A549 (cell line): Measurements from ENCODE around the gene PYROXD2. TPM values are rescaled to one million over a fixed set of nuclear protein-coding genes. Genes with fewer than 3 reads are reported as not detected.
"Not testable (repeated sequence)": the region's sequence is repeated elsewhere in the genome, so short reads cannot be mapped to it uniquely, and the experiment has no call there.

ENCODE experiments used
- ATAC-seq, 2 experiments: fragments of 200-7000 bp in 1 of 2; fragments of >200 bp in 1 of 2; cut with Nextera tagmentation in 1 of 2; cut with Tn5 transposase in 1 of 2; 3 replicates each; pipeline versions ENCODE4 v1.8.0 to v1.9.1; 2018 to 2020; ENCODE audit warnings: mild to moderate bottlenecking in 1 of 2, moderate library complexity in 1 of 2
- CTCF ChIA-PET: fragments of 300-600 bp; sonication (Branson Sonifier 250); formaldehyde crosslinking; extraction: SDS; loops from one replicate; lab custom pipeline; 2021; ENCODE audit warnings: antibody characterized with exemption, inconsistent platforms; lab: Yijun Ruan, JAX
- POLR2A ChIA-PET: fragments of 350-600 bp; formaldehyde crosslinking; extraction: SDS; loops from one replicate; lab custom pipeline; 2021; ENCODE audit warnings: antibody characterized with exemption, inconsistent platforms; lab: Yijun Ruan, JAX
- DNase-seq, 2 experiments: peaks; one replicate each; pipeline versions ENCODE4 v3.0.0 to v3.0.0-alpha.2; 2011 to 2016; ENCODE audit warnings: low read depth in 1 of 2, low spot score in 1 of 2
- FAIRE-seq: peaks from 2 replicates; lab custom pipeline; 2011; peaks lifted over from hg19 to GRCh38; lab: Jason Lieb, UNC
- H3K27ac ChIP-seq, 2 experiments: fragments of >200 bp; sonication (Bioruptor Twin); formaldehyde crosslinking; 3 replicates each; pipeline ENCODE4 v1.5.1; 2016 to 2017
- H3K4me1 ChIP-seq: fragments of >200 bp; sonication (Bioruptor Twin); formaldehyde crosslinking; 3 replicates; pipeline ENCODE4 v1.6.1; 2016
- H3K4me2 ChIP-seq: fragments of >200 bp; sonication (Bioruptor Twin); formaldehyde crosslinking; 3 replicates; pipeline ENCODE4 v1.6.1; 2016
- H3K4me3 ChIP-seq: fragments of >200 bp; sonication (Bioruptor Twin); formaldehyde crosslinking; 3 replicates; pipeline ENCODE4 v1.5.1; 2016
- H3K9me3 ChIP-seq: fragments of >200 bp; sonication (Bioruptor Twin); formaldehyde crosslinking; 3 replicates; pipeline ENCODE4 v1.6.1; 2016
- CHD2 ChIP-seq: fragments of 150-350 bp; IDR thresholded peaks from 2 replicates; pipeline ENCODE4 v1.6.1; 2014; ENCODE audit warnings: low read length; ENCODE audit not compliant: partially characterized antibody
- CHD4 ChIP-seq: fragments of 200-600 bp; sonication (generic); IDR thresholded peaks from 2 replicates; pipeline ENCODE4 v1.6.1; 2016; ENCODE audit warnings: antibody characterized with exemption, mild to moderate bottlenecking, borderline replicate concordance
- FOSL2 ChIP-seq, 2 experiments: fragments of 450-650 bp in 1 of 2; fragments of >200 bp in 1 of 2; sonication (Bioruptor Twin) in 1 of 2; formaldehyde crosslinking; IDR thresholded peaks; 2 replicates each; pipeline versions ENCODE4 v1.5.0 to v1.6.1; 2016 to 2020; ENCODE audit warnings: mild to moderate bottlenecking in 1 of 2, moderate library complexity in 1 of 2
- GATA3 ChIP-seq: IDR thresholded peaks from 2 replicates; pipeline ENCODE4 v1.6.1; 2012; ENCODE audit warnings: borderline replicate concordance
- HOXB5 ChIP-seq: fragments of 250-450 bp; sonication (Bioruptor Pico); IDR thresholded peaks from 2 replicates; pipeline ENCODE4 v1.5.0; 2020; ENCODE audit warnings: mild to moderate bottlenecking, moderate library complexity
- JUN ChIP-seq, 2 experiments: fragments of >200 bp; sonication (Bioruptor Twin); formaldehyde crosslinking; IDR thresholded peaks; 2 replicates in 1 of 2; 3 replicates in 1 of 2; pipeline ENCODE4 v1.6.1; 2016 to 2017
- JUNB ChIP-seq: fragments of >200 bp; sonication (Bioruptor Twin); formaldehyde crosslinking; IDR thresholded peaks from 2 replicates; pipeline ENCODE4 v1.6.1; 2016
- MYC ChIP-seq: IDR thresholded peaks from 2 replicates; pipeline ENCODE4 v1.6.1; 2012; ENCODE audit warnings: mild to moderate bottlenecking, inconsistent platforms, low read length, improper control_type of control experiment, borderline replicate concordance
- NR3C1 ChIP-seq: fragments of >200 bp; sonication (Bioruptor Twin); formaldehyde crosslinking; IDR thresholded peaks from 3 replicates; pipeline ENCODE4 v1.6.1; 2017
- PBX3 ChIP-seq: IDR thresholded peaks from 2 replicates; pipeline ENCODE4 v1.6.1; 2012
- POLR2AphosphoS2 ChIP-seq: conservative IDR thresholded peaks from 2 replicates; pipeline ENCODE4 v1.6.1; 2012; ENCODE audit warnings: low read length, improper control_type of control experiment, inconsistent platforms
- ZSCAN20 ChIP-seq: fragments of 250-450 bp; sonication (Bioruptor Pico); IDR thresholded peaks from 2 replicates; pipeline ENCODE4 v1.8.0; 2022; ENCODE audit warnings: mild to moderate bottlenecking, moderate library complexity
- WGBS: methylation state at CpG from one replicate; pipeline ENCODE4 v1.1.6; 2017; ENCODE audit errors: missing lambda C conversion rate; 5-methylcytosine and 5-hydroxymethylcytosine counted together
- polyA plus RNA-seq, 4 experiments: library from polyadenylated mRNA; depleted of rRNA in 3 of 4; stranded (reverse); fragments of >200 nt; fragmentation: RNase III in 1 of 4; extraction: RNeasy Plus Mini Kit Qiagen cat#74134 plus additional on column Dnase treatment in 1 of 4; gene quantifications; 2 replicates in 3 of 4; 3 replicates in 1 of 4; pipeline ENCODE4 v1.2.3, GENCODE V29; 2011 to 2017
- TF ChIP-seq, protein P1 (sequence below): fragments of 150-350 bp; IDR thresholded peaks from 2 replicates; pipeline ENCODE4 v1.6.1; 2014; ENCODE audit warnings: low read depth, mild to moderate bottlenecking, low read length
- TF ChIP-seq, protein P2 (sequence below): fragments of >200 bp; sonication (Bioruptor Twin); formaldehyde crosslinking; IDR thresholded peaks from 2 replicates; pipeline ENCODE4 v1.6.1; 2016
- TF ChIP-seq, protein P3 (sequence below): fragments of 200-600 bp; sonication (generic); IDR thresholded peaks from 2 replicates; pipeline ENCODE4 v1.6.1; 2016; ENCODE audit warnings: antibody characterized with exemption, mild to moderate bottlenecking, moderate library complexity
- TF ChIP-seq, protein P4 (sequence below): fragments of 250-450 bp; sonication (Bioruptor Pico); IDR thresholded peaks from 2 replicates; pipeline ENCODE4 v1.5.0; 2021; ENCODE audit warnings: mild to moderate bottlenecking, moderate library complexity, borderline replicate concordance

PYROXD2 gene
- polyA plus RNA-seq, 2 of the 4 experiments (the other 2 are of a cell fraction), result 4.6 to 6.3 TPM

DNA sequence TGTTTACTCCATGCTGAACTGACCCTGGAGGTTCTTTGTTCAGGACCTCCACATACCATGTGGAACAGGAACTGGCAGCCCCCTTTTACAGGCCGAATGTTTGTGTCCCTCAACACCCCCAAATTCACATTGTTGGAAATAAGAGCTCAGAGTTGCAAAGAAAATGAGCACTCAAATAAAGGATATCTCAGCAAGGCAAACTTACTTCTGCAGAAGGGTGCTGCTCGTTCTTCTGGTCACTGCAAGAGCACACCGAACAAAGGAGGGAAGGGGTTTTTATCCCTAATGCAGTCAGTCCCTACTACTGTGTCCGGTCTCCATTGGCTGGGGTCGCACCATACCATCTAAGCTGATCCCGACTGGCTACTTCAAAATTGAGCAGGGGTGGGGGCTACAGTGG, 68.1 kb downstream of the PYROXD2 start:
- Histone ChIP-seq H3K27ac (no peak overlapping the region), H3K4me1 (no peaks in the 10 kb centered on the region), H3K4me2 (no peak overlapping the region), H3K4me3 (no peak overlapping the region), H3K9me3 (peaks cover 11% of the 10 kb centered on the region; the same call in 1 of the 3 replicates)
- FAIRE-seq, result no peak
- no peak for DNase-seq
- 38% methylated on average over 6 of the region's 6 CpGs for WGBS
- POLR2A ChIA-PET, result no interaction called here
- CTCF ChIA-PET, result no interaction called here
- ATAC-seq, result no peak
- TF ChIP-seq NR3C1 (no peak), JUN (IDR thresholded peaks at IDR 0.05) (no peak), FOSL2 (IDR thresholded peaks at IDR 0.05) (no peak), FOSL2 (CRISPR knock-in tag; IDR thresholded peaks at IDR 0.05) (no peak), GATA3 (no peak), POLR2AphosphoS2 (no peak)
- TF ChIP-seq, protein P1, sequence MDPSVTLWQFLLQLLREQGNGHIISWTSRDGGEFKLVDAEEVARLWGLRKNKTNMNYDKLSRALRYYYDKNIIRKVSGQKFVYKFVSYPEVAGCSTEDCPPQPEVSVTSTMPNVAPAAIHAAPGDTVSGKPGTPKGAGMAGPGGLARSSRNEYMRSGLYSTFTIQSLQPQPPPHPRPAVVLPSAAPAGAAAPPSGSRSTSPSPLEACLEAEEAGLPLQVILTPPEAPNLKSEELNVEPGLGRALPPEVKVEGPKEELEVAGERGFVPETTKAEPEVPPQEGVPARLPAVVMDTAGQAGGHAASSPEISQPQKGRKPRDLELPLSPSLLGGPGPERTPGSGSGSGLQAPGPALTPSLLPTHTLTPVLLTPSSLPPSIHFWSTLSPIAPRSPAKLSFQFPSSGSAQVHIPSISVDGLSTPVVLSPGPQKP, result no peak
- TF ChIP-seq, protein P2, sequence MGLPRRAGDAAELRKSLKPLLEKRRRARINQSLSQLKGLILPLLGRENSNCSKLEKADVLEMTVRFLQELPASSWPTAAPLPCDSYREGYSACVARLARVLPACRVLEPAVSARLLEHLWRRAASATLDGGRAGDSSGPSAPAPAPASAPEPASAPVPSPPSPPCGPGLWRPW, result no peak

- ChIA-PET CTCF (no interaction called here), POLR2A (no interaction called here)
- no peak overlapping the region for H3K27ac ChIP-seq
- no peak overlapping the region for H3K4me2 ChIP-seq
- no peak for ATAC-seq
- H3K9me3 ChIP-seq, result peaks cover 11% of the 10 kb centered on the region; the same call in 1 of the 3 replicates
- TF ChIP-seq HOXB5 (CRISPR knock-in tag), result no peak
- H3K4me3 ChIP-seq, result no peak overlapping the region
- DNase-seq, result no peak
- no peak for FAIRE-seq
- 22% methylated on average over 6 of the region's 6 CpGs for WGBS
- no peaks in the 10 kb centered on the region for H3K4me1 ChIP-seq
Measured at GRCh38 chr10:98344589-98345038, 70.4 kb downstream of the PYROXD2 start.

GRCh38 chr10:98341701-98342100, 73.3 kb downstream of the PYROXD2 start:
- CTCF ChIA-PET, H3K27ac ChIP-seq, DNase-seq, POLR2A ChIA-PET, FAIRE-seq, H3K9me3 ChIP-seq, H3K4me2 ChIP-seq, H3K4me3 ChIP-seq, H3K4me1 ChIP-seq, ATAC-seq: not testable (repeated sequence)
- 67% methylated on average over 10 of the region's 10 CpGs for WGBS

- POLR2A ChIA-PET, result interaction anchor here (0.9 kb wide), 1 partner anchor 16 kb away, joined by 3 read pairs; no protein-coding TSS in a partner anchor
- ATAC-seq, result peak; percentile 71 to 75; a peak in 5 of 6 replicates
- 12% methylated on average over 2 of the region's 2 CpGs for WGBS
Measured at GRCh38 chr10:98340940-98341310, 74.1 kb downstream of the PYROXD2 start.

DNA sequence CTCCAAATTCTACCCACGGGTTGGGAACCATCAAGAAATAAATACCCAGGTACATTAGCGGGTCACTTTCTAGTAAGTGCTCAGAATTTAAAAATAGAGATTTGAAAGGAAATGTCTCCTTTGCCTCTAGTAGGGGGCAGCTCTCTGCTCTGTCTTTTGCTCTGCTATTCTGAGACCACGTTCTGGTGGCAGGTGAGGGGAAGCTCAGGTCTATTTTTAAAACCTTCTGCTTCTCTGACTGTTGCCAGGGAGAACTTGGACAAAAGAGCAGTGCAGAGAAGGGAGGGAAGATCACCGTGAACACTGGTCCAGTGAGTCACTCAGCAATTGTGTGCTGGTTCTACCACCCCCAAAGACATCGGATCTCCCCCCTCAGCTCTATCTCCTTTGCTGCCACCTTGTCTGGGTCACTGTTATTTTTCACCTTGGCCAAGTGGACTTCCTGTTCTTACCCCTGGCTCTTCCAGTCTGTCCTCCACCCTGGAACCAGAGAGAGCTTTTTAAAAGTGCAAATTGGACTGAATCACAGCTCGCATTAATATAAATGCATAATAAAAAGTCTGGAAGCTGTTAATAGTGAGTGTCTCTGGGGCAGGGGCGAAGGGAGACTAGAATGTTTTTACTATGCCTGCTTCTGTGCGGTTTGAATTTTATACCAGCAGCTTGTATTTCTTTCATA, 74.6 kb downstream of the PYROXD2 start:
- ATAC-seq, result peak in 1 of 2 experiments; percentile 24; a peak in 2 of 6 replicates
- Histone ChIP-seq H3K27ac (no peak overlapping the region), H3K9me3 (no peaks in the 10 kb centered on the region), H3K4me2 (0 out of 3 replicates have a peak overlapping the region, but pooled peaks have one; percentile 27), H3K4me3 (no peak overlapping the region), H3K4me1 (no peaks in the 10 kb centered on the region)
- no peak for FAIRE-seq
- ChIA-PET CTCF (interaction anchor here (0.6 to 1.2 kb wide), 3 partner anchors 8 to 30 kb away, joined by 3 read pairs; no protein-coding TSS in a partner anchor), POLR2A (interaction anchor here (0.9 kb wide), 1 partner anchor 15 kb away, joined by 3 read pairs; no protein-coding TSS in a partner anchor)
- 42% methylated on average over 8 of the region's 8 CpGs for WGBS
- DNase-seq, result no peak
- TF ChIP-seq, protein P3, sequence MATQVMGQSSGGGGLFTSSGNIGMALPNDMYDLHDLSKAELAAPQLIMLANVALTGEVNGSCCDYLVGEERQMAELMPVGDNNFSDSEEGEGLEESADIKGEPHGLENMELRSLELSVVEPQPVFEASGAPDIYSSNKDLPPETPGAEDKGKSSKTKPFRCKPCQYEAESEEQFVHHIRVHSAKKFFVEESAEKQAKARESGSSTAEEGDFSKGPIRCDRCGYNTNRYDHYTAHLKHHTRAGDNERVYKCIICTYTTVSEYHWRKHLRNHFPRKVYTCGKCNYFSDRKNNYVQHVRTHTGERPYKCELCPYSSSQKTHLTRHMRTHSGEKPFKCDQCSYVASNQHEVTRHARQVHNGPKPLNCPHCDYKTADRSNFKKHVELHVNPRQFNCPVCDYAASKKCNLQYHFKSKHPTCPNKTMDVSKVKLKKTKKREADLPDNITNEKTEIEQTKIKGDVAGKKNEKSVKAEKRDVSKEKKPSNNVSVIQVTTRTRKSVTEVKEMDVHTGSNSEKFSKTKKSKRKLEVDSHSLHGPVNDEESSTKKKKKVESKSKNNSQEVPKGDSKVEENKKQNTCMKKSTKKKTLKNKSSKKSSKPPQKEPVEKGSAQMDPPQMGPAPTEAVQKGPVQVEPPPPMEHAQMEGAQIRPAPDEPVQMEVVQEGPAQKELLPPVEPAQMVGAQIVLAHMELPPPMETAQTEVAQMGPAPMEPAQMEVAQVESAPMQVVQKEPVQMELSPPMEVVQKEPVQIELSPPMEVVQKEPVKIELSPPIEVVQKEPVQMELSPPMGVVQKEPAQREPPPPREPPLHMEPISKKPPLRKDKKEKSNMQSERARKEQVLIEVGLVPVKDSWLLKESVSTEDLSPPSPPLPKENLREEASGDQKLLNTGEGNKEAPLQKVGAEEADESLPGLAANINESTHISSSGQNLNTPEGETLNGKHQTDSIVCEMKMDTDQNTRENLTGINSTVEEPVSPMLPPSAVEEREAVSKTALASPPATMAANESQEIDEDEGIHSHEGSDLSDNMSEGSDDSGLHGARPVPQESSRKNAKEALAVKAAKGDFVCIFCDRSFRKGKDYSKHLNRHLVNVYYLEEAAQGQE, result no peak
- TF ChIP-seq PBX3 (no peak), ZSCAN20 (CRISPR knock-in tag) (no peak), MYC (no peak), CHD4 (no peak), HOXB5 (CRISPR knock-in tag) (no peak)
- TF ChIP-seq, protein P4, sequence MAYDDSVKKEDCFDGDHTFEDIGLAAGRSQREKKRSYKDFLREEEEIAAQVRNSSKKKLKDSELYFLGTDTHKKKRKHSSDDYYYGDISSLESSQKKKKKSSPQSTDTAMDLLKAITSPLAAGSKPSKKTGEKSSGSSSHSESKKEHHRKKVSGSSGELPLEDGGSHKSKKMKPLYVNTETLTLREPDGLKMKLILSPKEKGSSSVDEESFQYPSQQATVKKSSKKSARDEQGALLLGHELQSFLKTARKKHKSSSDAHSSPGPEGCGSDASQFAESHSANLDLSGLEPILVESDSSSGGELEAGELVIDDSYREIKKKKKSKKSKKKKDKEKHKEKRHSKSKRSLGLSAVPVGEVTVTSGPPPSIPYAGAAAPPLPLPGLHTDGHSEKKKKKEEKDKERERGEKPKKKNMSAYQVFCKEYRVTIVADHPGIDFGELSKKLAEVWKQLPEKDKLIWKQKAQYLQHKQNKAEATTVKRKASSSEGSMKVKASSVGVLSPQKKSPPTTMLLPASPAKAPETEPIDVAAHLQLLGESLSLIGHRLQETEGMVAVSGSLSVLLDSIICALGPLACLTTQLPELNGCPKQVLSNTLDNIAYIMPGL (CRISPR knock-in tag), result no peak

More at GRCh38 chr10:98340940-98341310, 74.1 kb downstream of the PYROXD2 start:
- no peak overlapping the region for H3K27ac ChIP-seq
- no peak for DNase-seq
- H3K9me3 ChIP-seq, result no peaks in the 10 kb centered on the region
- no peak for TF ChIP-seq JUNB
- no peak for TF ChIP-seq CHD2
- TF ChIP-seq, all 56 proteins: peak for 0
- no peaks in the 10 kb centered on the region for H3K4me1 ChIP-seq
- FAIRE-seq, result no peak
- no peak overlapping the region for H3K4me3 ChIP-seq
- CTCF ChIA-PET, result interaction anchor here (0.6 to 1.2 kb wide), 4 partner anchors 9 to 37 kb away, joined by 3 read pairs; no protein-coding TSS in a partner anchor
- 0 out of 3 replicates have a peak overlapping the region, but pooled peaks have one; percentile 27 for H3K4me2 ChIP-seq
